GM12878 (cell line): Measurements from ENCODE around the gene AEBP2. TPM values are rescaled to one million over a fixed set of nuclear protein-coding genes. Genes with fewer than 3 reads are reported as not detected.

Source experiments
- ATAC-seq: fragments of 200-7000 bp; cut with Tn5 transposase; 3 replicates; pipeline ENCODE4 v1.9.1; 2020; ENCODE audit warnings: mild to moderate bottlenecking, moderate library complexity
- BruUV-seq: library from RNA; stranded (reverse); fragments of 400-500 nt; replicated peaks from 2 replicates; lab custom pipeline; 2021; lab: Mats Ljungman, UMichigan
- CTCF ChIA-PET: fragments of 300-600 bp; sonication (Branson Sonifier 250); formaldehyde crosslinking; extraction: SDS; loops from one replicate; lab custom pipeline; 2021; ENCODE audit warnings: inconsistent platforms; lab: Yijun Ruan, JAX
- POLR2A ChIA-PET: fragments of 350-600 bp; formaldehyde crosslinking; extraction: SDS; loops from one replicate; lab custom pipeline; 2021; ENCODE audit warnings: inconsistent platforms; lab: Charles Lee
- RAD21 ChIA-PET: fragments of 300-600 bp; sonication (Branson Sonifier 250); formaldehyde crosslinking; loops from one replicate; lab custom pipeline; 2023; ENCODE audit warnings: antibody characterized with exemption; ENCODE audit not compliant: unreplicated experiment; lab: Charles Lee
- SMC1A ChIA-PET: fragments of 300-600 bp; sonication (Branson Sonifier 250); formaldehyde crosslinking; loops from one replicate; lab custom pipeline; 2023; ENCODE audit not compliant: unreplicated experiment, uncharacterized antibody; lab: Charles Lee
- DNase-seq: peaks from one replicate; pipeline ENCODE4 v3.0.0-alpha.2; 2011; ENCODE audit warnings: low read depth, low spot score
- FAIRE-seq: peaks from 3 replicates; lab custom pipeline; 2011; peaks lifted over from hg19 to GRCh38; lab: Jason Lieb, UNC
- H2AFZ ChIP-seq: 2 replicates; pipeline ENCODE4 v1.6.0; 2011; ENCODE audit warnings: low read depth, low read length, control low read depth; ENCODE audit not compliant: control insufficient read depth
- H3K27ac ChIP-seq: 2 replicates; pipeline ENCODE4 v1.5.1; 2011; ENCODE audit warnings: control low read depth; ENCODE audit not compliant: control insufficient read depth, insufficient read depth
- H3K27me3 ChIP-seq, 2 experiments: replicated peaks in 1 of 2; 2 replicates each; pipeline versions ENCODE4 v1.6.0 to v1.6.1; 2011; ENCODE audit warnings: low read length in 1 of 2; ENCODE audit not compliant: control insufficient read depth in 2 of 2, insufficient read depth in 2 of 2
- H3K36me3 ChIP-seq, 2 experiments: 2 replicates each; pipeline ENCODE4 v1.5.1; 2011; ENCODE audit warnings: low read length in 1 of 2; ENCODE audit not compliant: control insufficient read depth in 2 of 2, insufficient read depth in 2 of 2
- H3K4me1 ChIP-seq: 2 replicates; pipeline ENCODE4 v1.6.1; 2011; ENCODE audit warnings: mild to moderate bottlenecking, low read length, moderate library complexity, mixed read lengths; ENCODE audit not compliant: control insufficient read depth, insufficient read depth
- H3K4me2 ChIP-seq: 2 replicates; pipeline ENCODE4 v1.6.0; 2011; ENCODE audit warnings: control low read depth; ENCODE audit not compliant: control insufficient read depth, insufficient read depth
- H3K4me3 ChIP-seq: fragments of 200-600 bp; sonication (generic); 2 replicates; pipeline ENCODE4 v1.5.1; 2016
- H3K79me2 ChIP-seq: 2 replicates; pipeline ENCODE4 v1.6.0; 2011; ENCODE audit warnings: low read length; ENCODE audit not compliant: control insufficient read depth, insufficient read depth
- H3K9ac ChIP-seq: 2 replicates; pipeline ENCODE4 v1.8.0; 2011; ENCODE audit warnings: low read length, control low read depth, mixed read lengths; ENCODE audit not compliant: control insufficient read depth, insufficient read depth
- H3K9me3 ChIP-seq: replicated peaks from 3 replicates; pipeline ENCODE4 v1.5.1; 2011; ENCODE audit warnings: mild to moderate bottlenecking, low read length; ENCODE audit not compliant: control insufficient read depth, insufficient read depth
- H4K20me1 ChIP-seq: 2 replicates; pipeline ENCODE4 v1.6.0; 2011; ENCODE audit not compliant: control insufficient read depth, insufficient read depth
- CHD1 ChIP-seq: IDR thresholded peaks from 2 replicates; pipeline ENCODE4 v1.6.1; 2012; ENCODE audit warnings: low read depth, low read length, improper control_type of control experiment
- IKZF2 ChIP-seq, 2 experiments: fragments of 450-650 bp; IDR thresholded peaks; 2 replicates each; pipeline ENCODE4 v1.6.1; 2017; ENCODE audit warnings: mild to moderate bottlenecking in 2 of 2, moderate library complexity in 2 of 2
- NR2C1 ChIP-seq: fragments of 450-650 bp; IDR thresholded peaks from 2 replicates; pipeline ENCODE4 v1.6.1; 2017; ENCODE audit warnings: antibody characterized with exemption, mild to moderate bottlenecking, moderate library complexity
- PKNOX1 ChIP-seq: fragments of 450-650 bp; IDR thresholded peaks from 2 replicates; pipeline ENCODE4 v1.6.1; 2016; ENCODE audit warnings: mild to moderate bottlenecking
- RUNX3 ChIP-seq: IDR thresholded peaks from 2 replicates; pipeline ENCODE4 v1.6.1; 2012; ENCODE audit warnings: low read length, inconsistent platforms
- TARDBP ChIP-seq: IDR thresholded peaks from 2 replicates; pipeline ENCODE4 v1.6.1; 2016; ENCODE audit warnings: borderline replicate concordance
- WGBS: methylation state at CpG from one replicate; pipeline ENCODE4 v1.1.6; 2016; ENCODE audit warnings: low lambda C conversion rate; ENCODE audit not compliant: insufficient replicate concordance, insufficient coverage; ENCODE audit errors: missing lambda C conversion rate; 5-methylcytosine and 5-hydroxymethylcytosine counted together
- in situ Hi-C: fragments of 300-500 bp; cut with MboI; formaldehyde crosslinking; loops from 9 replicates; pipeline ENCODE4 v1.14.3; 2018; ENCODE audit warnings: mixed read lengths
- intact Hi-C: fragments of 100-400 bp; cut with micrococcal nuclease; formaldehyde crosslinking; loops from one replicate; pipeline ENCODE4 v1.14.2; 2022; ENCODE audit not compliant: unreplicated experiment
- polyA plus RNA-seq, 11 experiments: library from polyadenylated mRNA; depleted of rRNA in 4 of 11; unstranded in 6 of 11; stranded (reverse) in 5 of 11; fragments of >200 nt; fragmentation: Nextera tagmentation in 4 of 11; fragmentation: Illumina TruSeq in 1 of 11; extraction: Ambion mirVana in 4 of 11; extraction: Trizol in 1 of 11; gene quantifications; 1 replicate in 1 of 11; 2 replicates in 10 of 11; pipeline versions ENCODE4 v1.2.1 to v1.2.3, GENCODE V29; 2011 to 2016; ENCODE audit warnings: inconsistent platforms in 2 of 11, missing spikeins in 2 of 11, low read depth in 1 of 11
- total RNA-seq, 4 experiments: library from RNA; depleted of rRNA in 3 of 4; stranded (reverse); fragments of >200 nt in 3 of 4; fragmentation: Illumina TruSeq in 1 of 4; extraction: Trizol in 1 of 4; gene quantifications; 2 replicates each; pipeline versions ENCODE4 v1.2.1 to v1.2.3, GENCODE V29; 2013 to 2021
- TF ChIP-seq, protein P1 (sequence below): fragments of 150-350 bp; IDR thresholded peaks from 2 replicates; pipeline ENCODE4 v1.6.1; 2014; ENCODE audit warnings: mild to moderate bottlenecking, low read depth, low read length

Gene AEBP2
- total and polyA plus RNA-seq, 10 of the 15 experiments (the other 5 are each of a cell fraction or from before 2014, with no cell fraction given), result 17.6 to 126 (median 44.8) TPM

GRCh38 chr12:19434538-19434937, 4.8 kb upstream of the AEBP2 start:
- intact Hi-C loops (no loop called here), in situ Hi-C loops (no loop called here)
- Histone ChIP-seq H3K4me1 (peaks cover 17% of the 10 kb centered on the region), H3K79me2 (no peaks in the 10 kb centered on the region), H3K36me3 (no peaks in the 10 kb centered on the region), H3K9ac (no peak overlapping the region), H3K4me3 (no peak overlapping the region), H3K4me2 (no peak overlapping the region), H4K20me1 (no peaks in the 10 kb centered on the region), H3K9me3 (no peaks in the 10 kb centered on the region; the same call in 2 of the 3 replicates), H3K27ac (no peak overlapping the region), H3K27me3 (no peaks in the 10 kb centered on the region), H2AFZ (no peak overlapping the region)
- peak in 1 of 2 experiments; percentile 19; a peak in 1 of 4 replicates for TF ChIP-seq IKZF2 (IDR thresholded peaks at IDR 0.05)
- TF ChIP-seq PKNOX1, result peak; percentile 53; the same call in 1 of the 2 replicates
- no peak for TF ChIP-seq NR2C1
- TF ChIP-seq RUNX3, result peak; percentile 76
- ATAC-seq, result 0 out of 3 replicates have a peak, but pooled peaks have one; percentile 5
- ChIA-PET SMC1A (interaction anchor here (0.9 to 1.6 kb wide), 2 partner anchors 23 to 52 kb away, joined by 3 to 6 read pairs; no protein-coding TSS in a partner anchor), RAD21 (no interaction called here), CTCF (no interaction called here), POLR2A (no interaction called here)
- FAIRE-seq, result no peak
- 45% methylated on average over 3 of the region's 3 CpGs for WGBS
- no peak for DNase-seq
- no TSS peak for BruUV-seq

GRCh38 chr12:19435831-19436497, 3.3 kb upstream of the AEBP2 start:
- no peak for ATAC-seq

More at GRCh38 chr12:19435831-19436497, 3.3 kb upstream of the AEBP2 start:
- POLR2A ChIA-PET, result no interaction called here
- Histone ChIP-seq H3K9ac (no peak overlapping the region), H2AFZ (no peak overlapping the region), H3K27ac (no peak overlapping the region), H3K4me3 (no peak overlapping the region), H3K79me2 (peaks cover 12% of the 10 kb centered on the region), H3K9me3 (no peaks in the 10 kb centered on the region; the same call in 2 of the 3 replicates), H3K36me3 (no peaks in the 10 kb centered on the region), H3K27me3 (no peaks in the 10 kb centered on the region), H4K20me1 (no peaks in the 10 kb centered on the region), H3K4me1 (peaks cover 17% of the 10 kb centered on the region), H3K4me2 (no peak overlapping the region)
- TF ChIP-seq, protein P1, sequence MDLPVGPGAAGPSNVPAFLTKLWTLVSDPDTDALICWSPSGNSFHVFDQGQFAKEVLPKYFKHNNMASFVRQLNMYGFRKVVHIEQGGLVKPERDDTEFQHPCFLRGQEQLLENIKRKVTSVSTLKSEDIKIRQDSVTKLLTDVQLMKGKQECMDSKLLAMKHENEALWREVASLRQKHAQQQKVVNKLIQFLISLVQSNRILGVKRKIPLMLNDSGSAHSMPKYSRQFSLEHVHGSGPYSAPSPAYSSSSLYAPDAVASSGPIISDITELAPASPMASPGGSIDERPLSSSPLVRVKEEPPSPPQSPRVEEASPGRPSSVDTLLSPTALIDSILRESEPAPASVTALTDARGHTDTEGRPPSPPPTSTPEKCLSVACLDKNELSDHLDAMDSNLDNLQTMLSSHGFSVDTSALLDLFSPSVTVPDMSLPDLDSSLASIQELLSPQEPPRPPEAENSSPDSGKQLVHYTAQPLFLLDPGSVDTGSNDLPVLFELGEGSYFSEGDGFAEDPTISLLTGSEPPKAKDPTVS, result no peak
- TF ChIP-seq TARDBP, result no peak
- no peak for TF ChIP-seq CHD1
- DNase-seq (no peak), FAIRE-seq (no peak)
- RAD21 ChIA-PET, result interaction anchor here (0.8 kb wide), 1 partner anchor 54 kb away, joined by 3 read pairs; no protein-coding TSS in a partner anchor
- intact Hi-C loops, result no loop called here
- WGBS, result 97% methylated on average over 10 of the region's 10 CpGs
- CTCF ChIA-PET, result no interaction called here
- in situ Hi-C loops, result no loop called here
- no TSS peak for BruUV-seq
- SMC1A ChIA-PET, result no interaction called here
